NCI-H446 (cell line): ENCODE data around the gene IFI27.

ENCODE experiments used
- DNase-seq, 2 experiments: peaks; one replicate each; lab custom pipeline; 2025; lab: John Stamatoyannopoulos, UW

Gene IFI27

GRCh38 chr14:94102768-94103482, 7.6 kb upstream of the IFI27 start:
- no peak for DNase-seq

- no peak for DNase-seq
Measured at GRCh38 chr14:94103554-94104150, 6.9 kb upstream of the IFI27 start.

- DNase-seq, result no peak
Measured at GRCh38 chr14:94104731-94105130, 5.8 kb upstream of the IFI27 start.

- DNase-seq, result no peak
Measured at GRCh38 chr14:94109915-94110250, 653 bp upstream of the IFI27 start.

- DNase-seq, result no peak
Measured at GRCh38 chr14:94111276-94112095, 950 bp downstream of the IFI27 start.

- DNase-seq, result no peak
Measured at GRCh38 chr14:94112513-94113063, 2.1 kb downstream of the IFI27 start.

- DNase-seq, result no peak
Measured at GRCh38 chr14:94113073-94113472, 2.5 kb downstream of the IFI27 start.

- peak in 1 of 2 experiments; percentile 10 for DNase-seq
Measured at GRCh38 chr14:94113490-94113889, 3.0 kb downstream of the IFI27 start.

GRCh38 chr14:94113908-94114588, 3.5 kb downstream of the IFI27 start:
- no peak for DNase-seq

- DNase-seq, result no peak
Measured at GRCh38 chr14:94114589-94115057, 4.1 kb downstream of the IFI27 start.

GRCh38 chr14:94115058-94115591, 4.6 kb downstream of the IFI27 start:
- DNase-seq, result no peak

GRCh38 chr14:94115631-94116030, 5.1 kb downstream of the IFI27 start:
- no peak for DNase-seq

GRCh38 chr14:94116701-94117100, 6.2 kb downstream of the IFI27 start:
- no peak for DNase-seq

GRCh38 chr14:94117856-94118255, 7.3 kb downstream of the IFI27 start:
- DNase-seq, result no peak

- no peak for DNase-seq
Measured at GRCh38 chr14:94119071-94119470, 8.5 kb downstream of the IFI27 start.

- no peak for DNase-seq
Measured at GRCh38 chr14:94120667-94121340, 10.3 kb downstream of the IFI27 start.

GRCh38 chr14:94121485-94121884, 10.9 kb downstream of the IFI27 start:
- DNase-seq, result no peak

- DNase-seq, result no peak
Measured at GRCh38 chr14:94122438-94122837, 11.9 kb downstream of the IFI27 start.

- DNase-seq, result no peak
Measured at GRCh38 chr14:94123296-94123695, 12.8 kb downstream of the IFI27 start.

- DNase-seq, result no peak
Measured at GRCh38 chr14:94123868-94124267, 13.3 kb downstream of the IFI27 start.
